H9 (cell line): Measurements from ENCODE around the gene NFATC1. TPM values are rescaled to one million over a fixed set of nuclear protein-coding genes. Genes with fewer than 3 reads are reported as not detected.

ENCODE experiments used
- DNase-seq: peaks from one replicate; pipeline ENCODE4 v3.0.0-alpha.2; 2017
- H2AFZ ChIP-seq: one replicate; pipeline ENCODE4 v1.6.1; 2013; ENCODE audit warnings: mild to moderate bottlenecking, low read length, control low read depth, moderate library complexity
- H2AK5ac ChIP-seq: 2 replicates; pipeline ENCODE4 v1.6.1; 2013; ENCODE audit warnings: low read length, control low read depth, mixed read lengths; ENCODE audit not compliant: insufficient read length
- H2BK120ac ChIP-seq: one replicate; pipeline ENCODE4 v1.6.1; 2013; ENCODE audit warnings: low read depth, mild to moderate bottlenecking, low read length, control low read depth, inconsistent platforms; ENCODE audit not compliant: poor library complexity, severe bottlenecking
- H2BK12ac ChIP-seq: 2 replicates; pipeline ENCODE4 v1.6.1; 2013; ENCODE audit warnings: low read length, control low read depth, mixed read lengths, low read depth; ENCODE audit not compliant: insufficient read length
- H2BK15ac ChIP-seq: 2 replicates; pipeline ENCODE4 v1.6.1; 2013; ENCODE audit warnings: low read depth, low read length, control low read depth
- H2BK20ac ChIP-seq: one replicate; pipeline ENCODE4 v1.6.1; 2013; ENCODE audit warnings: low read depth, mild to moderate bottlenecking, low read length, control low read depth, inconsistent platforms; ENCODE audit not compliant: poor library complexity, severe bottlenecking
- H2BK5ac ChIP-seq: 2 replicates; pipeline ENCODE4 v1.6.1; 2013; ENCODE audit warnings: low read length, control low read depth, mixed read lengths; ENCODE audit not compliant: insufficient read length
- H3K14ac ChIP-seq: 2 replicates; pipeline ENCODE4 v1.6.1; 2013; ENCODE audit warnings: low read length, control low read depth; ENCODE audit not compliant: insufficient read depth
- H3K18ac ChIP-seq: 2 replicates; pipeline ENCODE4 v1.6.1; 2013; ENCODE audit warnings: low read depth, mild to moderate bottlenecking, mixed read lengths, low read length, control low read depth; ENCODE audit not compliant: insufficient read length
- H3K23ac ChIP-seq: 2 replicates; pipeline ENCODE4 v1.6.1; 2013; ENCODE audit warnings: low read length, control low read depth, mixed read lengths, low read depth; ENCODE audit not compliant: insufficient read length
- H3K23me2 ChIP-seq: 2 replicates; pipeline ENCODE4 v1.6.1; 2013; ENCODE audit warnings: low read depth, mild to moderate bottlenecking, mixed read lengths, low read length, control low read depth; ENCODE audit not compliant: insufficient read length, poor library complexity, severe bottlenecking
- H3K27ac ChIP-seq: 2 replicates; pipeline ENCODE4 v1.5.1; 2013; ENCODE audit warnings: low read length, control low read depth, mixed read lengths, low read depth; ENCODE audit not compliant: insufficient read length
- H3K27me3 ChIP-seq: 2 replicates; pipeline ENCODE4 v1.6.1; 2013; ENCODE audit warnings: low read length, control low read depth, inconsistent platforms; ENCODE audit not compliant: insufficient read depth
- H3K4ac ChIP-seq: 2 replicates; pipeline ENCODE4 v1.6.1; 2013; ENCODE audit warnings: low read depth, mild to moderate bottlenecking, control low read depth, inconsistent platforms, low read length, moderate library complexity
- H3K4me1 ChIP-seq: 2 replicates; pipeline ENCODE4 v1.6.1; 2013; ENCODE audit warnings: low read length, control low read depth, inconsistent platforms; ENCODE audit not compliant: insufficient read depth
- H3K4me2 ChIP-seq: 2 replicates; pipeline ENCODE4 v1.6.1; 2013; ENCODE audit warnings: low read length, control low read depth, mixed read lengths; ENCODE audit not compliant: insufficient read length, insufficient read depth
- H3K56ac ChIP-seq: 2 replicates; pipeline ENCODE4 v1.6.1; 2013; ENCODE audit warnings: low read depth, mild to moderate bottlenecking, mixed read lengths, low read length, control low read depth; ENCODE audit not compliant: insufficient read length
- H3K79me1 ChIP-seq: 2 replicates; pipeline ENCODE4 v1.6.1; 2013; ENCODE audit warnings: low read depth, mild to moderate bottlenecking, moderate library complexity, low read length, control low read depth, inconsistent platforms; ENCODE audit not compliant: insufficient read depth, poor library complexity, severe bottlenecking
- H3K79me2 ChIP-seq: 2 replicates; pipeline ENCODE4 v1.6.1; 2013; ENCODE audit warnings: low read length, control low read depth, inconsistent platforms; ENCODE audit not compliant: insufficient read depth
- H3K9ac ChIP-seq: 2 replicates; pipeline ENCODE4 v1.6.1; 2013; ENCODE audit warnings: low read length, control low read depth, mixed read lengths; ENCODE audit not compliant: insufficient read length; ENCODE audit errors: extremely low read depth
- H3K9me3 ChIP-seq: one replicate; pipeline ENCODE4 v1.6.1; 2013; ENCODE audit warnings: low read depth, low read length, inconsistent platforms; ENCODE audit not compliant: control insufficient read depth
- H3T11ph ChIP-seq: one replicate; pipeline ENCODE4 v1.6.1; 2013; ENCODE audit warnings: mild to moderate bottlenecking, low read length, control low read depth, inconsistent platforms
- H4K20me1 ChIP-seq: one replicate; pipeline ENCODE4 v1.6.1; 2013; ENCODE audit not compliant: control insufficient read depth, insufficient read length, insufficient read depth
- H4K5ac ChIP-seq: 2 replicates; pipeline ENCODE4 v1.6.1; 2013; ENCODE audit warnings: low read depth, mild to moderate bottlenecking, mixed read lengths, low read length, control low read depth; ENCODE audit not compliant: insufficient read length
- H4K8ac ChIP-seq: replicated peaks from 2 replicates; pipeline ENCODE4 v1.6.1; 2013; ENCODE audit warnings: low read length, control low read depth, mixed read lengths, low read depth; ENCODE audit not compliant: insufficient read length
- H4K91ac ChIP-seq: 2 replicates; pipeline ENCODE4 v1.6.1; 2013; ENCODE audit warnings: low read depth, mild to moderate bottlenecking, moderate library complexity, mixed read lengths, low read length, control low read depth; ENCODE audit not compliant: insufficient read length
- H3K27ac Mint-ChIP-seq, 3 experiments: 2 replicates in 2 of 3; 3 replicates in 1 of 3; pipeline ENCODE4 v1.8.0; 2020 to 2021; ENCODE audit warnings: mixed read lengths in 3 of 3, mild to moderate bottlenecking in 1 of 3, moderate library complexity in 1 of 3
- H3K27me3 Mint-ChIP-seq: 2 replicates; pipeline ENCODE4 v1.8.0; 2021; ENCODE audit warnings: low read depth, mild to moderate bottlenecking, moderate library complexity, mixed read lengths
- H3K36me3 Mint-ChIP-seq, 3 experiments: 2 replicates in 2 of 3; 3 replicates in 1 of 3; pipeline ENCODE4 v1.8.0; 2020 to 2021; ENCODE audit warnings: low read depth in 3 of 3, mixed read lengths in 3 of 3; ENCODE audit not compliant: insufficient read depth in 1 of 3
- H3K4me1 Mint-ChIP-seq, 2 experiments: 2 replicates each; pipeline ENCODE4 v1.8.0; 2020; ENCODE audit warnings: mixed read lengths in 2 of 2
- H3K4me3 Mint-ChIP-seq, 2 experiments: 2 replicates in 1 of 2; 3 replicates in 1 of 2; pipeline ENCODE4 v1.8.0; 2020 to 2021; ENCODE audit warnings: mild to moderate bottlenecking in 2 of 2, mixed read lengths in 2 of 2, moderate library complexity in 1 of 2
- H3K9me3 Mint-ChIP-seq, 2 experiments: 2 replicates in 1 of 2; 3 replicates in 1 of 2; pipeline ENCODE4 v1.8.0; 2020; ENCODE audit warnings: mild to moderate bottlenecking in 2 of 2, mixed read lengths in 2 of 2, moderate library complexity in 1 of 2
- CTCF ChIP-seq: fragments of 200-600 bp; sonication (generic); conservative IDR thresholded peaks from 3 replicates; pipeline ENCODE4 v1.8.0; 2021; ENCODE audit warnings: antibody characterized with exemption, mild to moderate bottlenecking
- WGBS: extraction: QIAGEN DNeasy Blood & Tissue Kit; methylation state at CpG from one replicate; pipeline ENCODE4 v1.1.7; 2013; ENCODE audit warnings: missing lambda C conversion rate, low lambda C conversion rate, mixed read lengths; ENCODE audit not compliant: insufficient read length; ENCODE audit errors: extremely low coverage; 5-methylcytosine and 5-hydroxymethylcytosine counted together
- total RNA-seq: library from RNA; stranded (reverse); gene quantifications from 2 replicates; pipeline ENCODE4 v1.2.1, GENCODE V29; 2021

NFATC1 gene
- total RNA-seq, 1 experiment from 2014 or later = 5.5 TPM

- H3K18ac ChIP-seq = no peak overlapping the region
- H2AK5ac ChIP-seq = no peak overlapping the region
- H3K27ac ChIP-seq = no peak overlapping the region
- no CpG with 5 or more reads among the region's 22 CpGs for WGBS
- DNase-seq = no peak
- H3K9ac ChIP-seq = no peak overlapping the region
- no peak overlapping the region for H3T11ph ChIP-seq
- no peak overlapping the region for H3K4ac ChIP-seq
- no peak overlapping the region for H3K27ac Mint-ChIP-seq
- no peaks in the 10 kb centered on the region for H3K79me2 ChIP-seq
- no peak overlapping the region for H3K14ac ChIP-seq
- H4K20me1 ChIP-seq = no peaks in the 10 kb centered on the region
- no peaks in the 10 kb centered on the region for H3K23me2 ChIP-seq
- no peaks in the 10 kb centered on the region for H3K27me3 ChIP-seq
- no peak overlapping the region for H2BK12ac ChIP-seq
- H3K27me3 Mint-ChIP-seq = peaks cover 4% of the 10 kb centered on the region; the same call in 1 of the 2 replicates
- H4K5ac ChIP-seq = no peak overlapping the region
- no peak overlapping the region for H2BK5ac ChIP-seq
- no peaks in the 10 kb centered on the region for H3K79me1 ChIP-seq
- H3K9me3 ChIP-seq = no peaks in the 10 kb centered on the region
- no peak overlapping the region for H3K4me2 ChIP-seq
- no peak overlapping the region for H2AFZ ChIP-seq
- no peaks in the 10 kb centered on the region for H3K9me3 Mint-ChIP-seq
- H2BK20ac ChIP-seq = no peak overlapping the region
- H3K4me3 Mint-ChIP-seq = no peak overlapping the region; a peak in 1 of 5 replicates
- H3K56ac ChIP-seq = no peak overlapping the region
- peaks cover 0 to 4% (median 4%) of the 10 kb centered on the region in 3 experiments; a peak in 4 of 7 replicates for H3K36me3 Mint-ChIP-seq
- no peaks in the 10 kb centered on the region for H3K4me1 ChIP-seq
- H4K91ac ChIP-seq = no peak overlapping the region
- peaks cover 10 to 17% of the 10 kb centered on the region in 2 experiments for H3K4me1 Mint-ChIP-seq
- no peak for TF ChIP-seq CTCF
- no peak overlapping the region for H3K23ac ChIP-seq
- H2BK15ac ChIP-seq = no peak overlapping the region
- no peak overlapping the region for H2BK120ac ChIP-seq
- no peak overlapping the region for H4K8ac ChIP-seq
Measured at GRCh38 chr18:79379251-79379905, 16.4 kb upstream of the NFATC1 start.
